ENCODE measurements around the gene SIX5. TPM values are rescaled to one million over a fixed set of nuclear protein-coding genes. Genes with fewer than 3 reads are reported as not detected.
A peak's percentile ranks its signal among the peaks of the same experiment; 100 is the strongest.

SIX5 gene
- total and polyA plus RNA-seq, 9 of the 15 experiments (the other 6 are each of a cell fraction or from before 2014, with no cell fraction given), result 1.4 to 17.2 (median 7.4) TPM; not detected in 2

DNA sequence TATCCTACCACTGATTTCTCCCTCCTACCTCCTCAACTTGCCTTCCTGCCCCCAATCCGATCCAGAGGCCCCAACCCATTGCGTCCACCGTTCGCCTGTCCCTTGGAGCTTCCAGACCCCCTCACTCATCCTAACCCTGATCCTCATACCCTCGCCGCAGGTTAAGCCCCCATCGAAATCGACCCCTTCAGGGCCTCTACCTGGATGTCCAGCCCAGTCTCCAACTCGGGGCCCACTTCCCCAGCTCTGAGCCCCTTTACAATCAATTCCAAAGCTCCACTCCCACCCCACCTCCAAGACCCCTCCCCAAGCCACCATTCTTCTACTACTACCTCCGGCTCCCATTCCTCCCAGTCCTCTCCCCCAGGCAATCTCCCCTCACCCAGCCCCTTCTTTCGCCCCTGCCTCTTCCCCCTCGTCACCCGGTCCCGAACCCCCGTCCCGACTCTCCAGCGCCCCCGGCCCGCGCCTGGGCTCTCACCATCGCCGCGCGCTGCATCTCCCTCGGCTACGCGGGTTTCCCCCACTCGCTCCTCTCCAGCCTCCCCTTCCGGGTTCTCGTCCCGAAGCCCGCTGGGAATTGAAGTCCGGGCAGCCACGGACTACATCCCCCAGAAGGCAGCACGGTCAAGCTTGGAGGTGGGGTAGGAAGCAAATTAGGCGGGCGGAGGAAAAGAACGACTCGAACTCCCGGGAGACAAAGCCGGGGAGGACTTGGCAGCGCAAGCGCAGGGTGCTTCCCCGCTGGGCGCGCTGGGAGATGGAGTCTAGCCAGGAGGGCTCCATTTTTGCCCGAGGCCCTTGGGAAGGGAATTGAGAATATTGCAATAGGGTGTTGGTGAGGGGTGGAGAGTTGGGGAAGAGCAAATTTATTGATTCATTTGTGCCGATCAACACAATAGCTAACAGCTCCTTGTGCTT lies 38.4 kb downstream of the SIX5 start, which contains the start of gene FBXO46 (continued):
- TF ChIP-seq MAZ (CRISPR knock-in tag; conservative IDR thresholded peaks at IDR 0.05 in 1 of 2, IDR thresholded peaks at IDR 0.05 in 1 of 2) (peak; percentile 78 to 85), MEF2D (tag; conservative IDR thresholded peaks at IDR 0.05; ENCODE audit: low read depth) (no peak), IFI16 (CRISPR knock-in tag; IDR thresholded peaks at IDR 0.05) (no peak), KAT8 (IDR thresholded peaks at IDR 0.05; ENCODE audit: low read depth) (no peak), PHF20 (IDR thresholded peaks at IDR 0.05; ENCODE audit: partially characterized antibody) (peak; percentile 84), TFAM (CRISPR knock-in tag; conservative IDR thresholded peaks at IDR 0.05) (no peak), ZNF239 (CRISPR knock-in tag; IDR thresholded peaks at IDR 0.05) (no peak), ZNF143 (CRISPR knock-in tag; IDR thresholded peaks at IDR 0.05) (peak; percentile 96), HNRNPUL1 (IDR thresholded peaks at IDR 0.05; ENCODE audit: low read length) (no peak)
- TF ChIP-seq, protein P1, sequence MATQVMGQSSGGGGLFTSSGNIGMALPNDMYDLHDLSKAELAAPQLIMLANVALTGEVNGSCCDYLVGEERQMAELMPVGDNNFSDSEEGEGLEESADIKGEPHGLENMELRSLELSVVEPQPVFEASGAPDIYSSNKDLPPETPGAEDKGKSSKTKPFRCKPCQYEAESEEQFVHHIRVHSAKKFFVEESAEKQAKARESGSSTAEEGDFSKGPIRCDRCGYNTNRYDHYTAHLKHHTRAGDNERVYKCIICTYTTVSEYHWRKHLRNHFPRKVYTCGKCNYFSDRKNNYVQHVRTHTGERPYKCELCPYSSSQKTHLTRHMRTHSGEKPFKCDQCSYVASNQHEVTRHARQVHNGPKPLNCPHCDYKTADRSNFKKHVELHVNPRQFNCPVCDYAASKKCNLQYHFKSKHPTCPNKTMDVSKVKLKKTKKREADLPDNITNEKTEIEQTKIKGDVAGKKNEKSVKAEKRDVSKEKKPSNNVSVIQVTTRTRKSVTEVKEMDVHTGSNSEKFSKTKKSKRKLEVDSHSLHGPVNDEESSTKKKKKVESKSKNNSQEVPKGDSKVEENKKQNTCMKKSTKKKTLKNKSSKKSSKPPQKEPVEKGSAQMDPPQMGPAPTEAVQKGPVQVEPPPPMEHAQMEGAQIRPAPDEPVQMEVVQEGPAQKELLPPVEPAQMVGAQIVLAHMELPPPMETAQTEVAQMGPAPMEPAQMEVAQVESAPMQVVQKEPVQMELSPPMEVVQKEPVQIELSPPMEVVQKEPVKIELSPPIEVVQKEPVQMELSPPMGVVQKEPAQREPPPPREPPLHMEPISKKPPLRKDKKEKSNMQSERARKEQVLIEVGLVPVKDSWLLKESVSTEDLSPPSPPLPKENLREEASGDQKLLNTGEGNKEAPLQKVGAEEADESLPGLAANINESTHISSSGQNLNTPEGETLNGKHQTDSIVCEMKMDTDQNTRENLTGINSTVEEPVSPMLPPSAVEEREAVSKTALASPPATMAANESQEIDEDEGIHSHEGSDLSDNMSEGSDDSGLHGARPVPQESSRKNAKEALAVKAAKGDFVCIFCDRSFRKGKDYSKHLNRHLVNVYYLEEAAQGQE (IDR thresholded peaks at IDR 0.05; ENCODE audit: borderline replicate concordance), result peak; percentile 19; the same call in 1 of the 2 replicates
- TF ChIP-seq, protein P1 (CRISPR knock-in tag; IDR thresholded peaks at IDR 0.05; ENCODE audit: low read depth), result no peak
- TF ChIP-seq, protein P2, sequence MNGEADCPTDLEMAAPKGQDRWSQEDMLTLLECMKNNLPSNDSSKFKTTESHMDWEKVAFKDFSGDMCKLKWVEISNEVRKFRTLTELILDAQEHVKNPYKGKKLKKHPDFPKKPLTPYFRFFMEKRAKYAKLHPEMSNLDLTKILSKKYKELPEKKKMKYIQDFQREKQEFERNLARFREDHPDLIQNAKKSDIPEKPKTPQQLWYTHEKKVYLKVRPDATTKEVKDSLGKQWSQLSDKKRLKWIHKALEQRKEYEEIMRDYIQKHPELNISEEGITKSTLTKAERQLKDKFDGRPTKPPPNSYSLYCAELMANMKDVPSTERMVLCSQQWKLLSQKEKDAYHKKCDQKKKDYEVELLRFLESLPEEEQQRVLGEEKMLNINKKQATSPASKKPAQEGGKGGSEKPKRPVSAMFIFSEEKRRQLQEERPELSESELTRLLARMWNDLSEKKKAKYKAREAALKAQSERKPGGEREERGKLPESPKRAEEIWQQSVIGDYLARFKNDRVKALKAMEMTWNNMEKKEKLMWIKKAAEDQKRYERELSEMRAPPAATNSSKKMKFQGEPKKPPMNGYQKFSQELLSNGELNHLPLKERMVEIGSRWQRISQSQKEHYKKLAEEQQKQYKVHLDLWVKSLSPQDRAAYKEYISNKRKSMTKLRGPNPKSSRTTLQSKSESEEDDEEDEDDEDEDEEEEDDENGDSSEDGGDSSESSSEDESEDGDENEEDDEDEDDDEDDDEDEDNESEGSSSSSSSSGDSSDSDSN (IDR thresholded peaks at IDR 0.05; ENCODE audit: borderline replicate concordance in 1 of 2, low read depth in 2 of 2, low read length in 2 of 2), result peak in 1 of 2 experiments; percentile 47; a peak in 1 of 4 replicates
- TF ChIP-seq, protein P3, sequence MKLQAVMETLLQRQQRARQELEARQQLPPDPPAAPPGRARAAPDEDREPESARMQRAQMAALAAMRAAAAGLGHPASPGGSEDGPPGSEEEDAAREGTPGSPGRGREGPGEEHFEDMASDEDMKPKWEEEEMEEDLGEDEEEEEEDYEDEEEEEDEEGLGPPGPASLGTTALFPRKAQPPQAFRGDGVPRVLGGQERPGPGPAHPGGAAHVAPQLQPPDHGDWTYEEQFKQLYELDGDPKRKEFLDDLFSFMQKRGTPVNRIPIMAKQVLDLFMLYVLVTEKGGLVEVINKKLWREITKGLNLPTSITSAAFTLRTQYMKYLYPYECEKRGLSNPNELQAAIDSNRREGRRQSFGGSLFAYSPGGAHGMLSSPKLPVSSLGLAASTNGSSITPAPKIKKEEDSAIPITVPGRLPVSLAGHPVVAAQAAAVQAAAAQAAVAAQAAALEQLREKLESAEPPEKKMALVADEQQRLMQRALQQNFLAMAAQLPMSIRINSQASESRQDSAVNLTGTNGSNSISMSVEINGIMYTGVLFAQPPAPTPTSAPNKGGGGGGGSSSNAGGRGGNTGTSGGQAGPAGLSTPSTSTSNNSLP (IDR thresholded peaks at IDR 0.05; ENCODE audit: borderline replicate concordance, low read depth, low read length), result no peak
